Neural cell (in vitro differentiated cells): Measurements from ENCODE around the gene GALNT16. TPM values are rescaled to one million over a fixed set of nuclear protein-coding genes. Genes with fewer than 3 reads are reported as not detected.

Experiments
- H2AFZ ChIP-seq: fragments of 200-600, 300-800 bp; sonication (generic), shearing (Covaris generic); 2 replicates; pipeline ENCODE4 v1.6.0; 2014; ENCODE audit warnings: low read depth, mild to moderate bottlenecking, antibody characterized with exemption, low read length, moderate library complexity
- H3F3A ChIP-seq: fragments of 200-600 bp; shearing (Covaris generic); 2 replicates; pipeline ENCODE4 v1.6.1; 2016; ENCODE audit warnings: mild to moderate bottlenecking, moderate library complexity, mixed read lengths, antibody characterized with exemption, low read length; ENCODE audit not compliant: insufficient read depth, poor library complexity, severe bottlenecking
- H3K27ac ChIP-seq: fragments of 200-600, 300-800 bp; sonication (generic), shearing (Covaris generic); 2 replicates; pipeline ENCODE4 v1.5.1; 2014; ENCODE audit warnings: mild to moderate bottlenecking, low read length, moderate library complexity
- H3K27me3 ChIP-seq: fragments of 300-800, 200-600 bp; sonication (generic), shearing (Covaris generic); 2 replicates; pipeline ENCODE4 v1.6.0; 2014; ENCODE audit warnings: mild to moderate bottlenecking, low read depth, low read length, moderate library complexity; ENCODE audit not compliant: insufficient read depth
- H3K36me3 ChIP-seq: fragments of 300-800, 200-600 bp; sonication (generic), shearing (Covaris generic); 2 replicates; pipeline ENCODE4 v1.5.1; 2014; ENCODE audit warnings: mild to moderate bottlenecking, antibody characterized with exemption, low read length, moderate library complexity; ENCODE audit not compliant: insufficient read depth
- H3K4me2 ChIP-seq: fragments of 300-800, 200-600 bp; sonication (generic), shearing (Covaris generic); 2 replicates; pipeline ENCODE4 v1.6.0; 2014; ENCODE audit warnings: mild to moderate bottlenecking, low read length
- H3K4me3 ChIP-seq: fragments of 300-800, 200-600 bp; sonication (generic), shearing (Covaris generic); 2 replicates; pipeline ENCODE4 v1.5.1; 2014; ENCODE audit warnings: mild to moderate bottlenecking, low read length, moderate library complexity
- H3K79me2 ChIP-seq: fragments of 200-600 bp; shearing (Covaris generic); replicated peaks from 2 replicates; pipeline ENCODE4 v1.6.0; 2014; ENCODE audit warnings: mild to moderate bottlenecking, low read length, moderate library complexity; ENCODE audit not compliant: insufficient read depth
- H3K9ac ChIP-seq: fragments of 300-800, 200-600 bp; sonication (generic), shearing (Covaris generic); 2 replicates; pipeline ENCODE4 v1.6.1; 2016; ENCODE audit warnings: mild to moderate bottlenecking, low read length, mixed read lengths
- H3K9me2 ChIP-seq: fragments of 200-600 bp; shearing (Covaris generic); 2 replicates; pipeline ENCODE4 v1.6.1; 2016; ENCODE audit warnings: mild to moderate bottlenecking, low read length, mixed read lengths; ENCODE audit not compliant: insufficient read depth
- H3K9me3 ChIP-seq: fragments of 200-600, 300-800 bp; sonication (generic), shearing (Covaris generic); 2 replicates; pipeline ENCODE4 v1.6.1; 2016; ENCODE audit warnings: mild to moderate bottlenecking, mixed run types, low read length, moderate library complexity, mixed read lengths
- H4K20me1 ChIP-seq: fragments of 200-600 bp; shearing (Covaris generic); 2 replicates; pipeline ENCODE4 v1.6.1; 2016; ENCODE audit warnings: mild to moderate bottlenecking, mixed run types; ENCODE audit not compliant: insufficient read depth
- EP300 ChIP-seq: fragments of 450-650 bp; conservative IDR thresholded peaks from 2 replicates; pipeline ENCODE4 v1.6.1; 2014; ENCODE audit warnings: antibody characterized with exemption, mild to moderate bottlenecking, moderate library complexity; ENCODE audit not compliant: poor library complexity, severe bottlenecking
- EZH2 ChIP-seq: fragments of 200-600, 300-800 bp; shearing (Covaris generic), sonication (generic); IDR thresholded peaks from 2 replicates; pipeline ENCODE4 v1.6.1; 2014; ENCODE audit warnings: antibody characterized with exemption, low read length, borderline replicate concordance, mild to moderate bottlenecking; ENCODE audit not compliant: insufficient read depth, poor library complexity, severe bottlenecking
- MXI1 ChIP-seq: fragments of 450-650 bp; conservative IDR thresholded peaks from 2 replicates; pipeline ENCODE4 v1.6.1; 2014; ENCODE audit warnings: antibody characterized with exemption, mild to moderate bottlenecking; ENCODE audit not compliant: poor library complexity, severe bottlenecking
- POLR2AphosphoS5 ChIP-seq: IDR thresholded peaks from 2 replicates; pipeline ENCODE4 v1.6.1; 2012
- RAD21 ChIP-seq: fragments of 450-650 bp; conservative IDR thresholded peaks from 2 replicates; pipeline ENCODE4 v1.6.1; 2014; ENCODE audit warnings: antibody characterized with exemption, mild to moderate bottlenecking, moderate library complexity
- SMC3 ChIP-seq: fragments of 450-650 bp; conservative IDR thresholded peaks from 2 replicates; pipeline ENCODE4 v1.6.1; 2014; ENCODE audit warnings: antibody characterized with exemption, mild to moderate bottlenecking, moderate library complexity; ENCODE audit not compliant: poor library complexity
- TAF1 ChIP-seq: IDR thresholded peaks from 2 replicates; pipeline ENCODE4 v1.6.1; 2012; ENCODE audit warnings: low read depth
- polyA plus RNA-seq: library from polyadenylated mRNA; depleted of rRNA; stranded (reverse); fragments of >200 nt; gene quantifications from 2 replicates; pipeline ENCODE4 v1.2.3, GENCODE V29; 2014
- TF ChIP-seq, protein P1 (sequence below): IDR thresholded peaks from 2 replicates; pipeline ENCODE4 v1.6.1; 2012; ENCODE audit warnings: borderline replicate concordance
- TF ChIP-seq, protein P2 (sequence below): fragments of 450-650 bp; IDR thresholded peaks from 2 replicates; pipeline ENCODE4 v1.5.1; 2014; ENCODE audit warnings: antibody characterized with exemption, mild to moderate bottlenecking, moderate library complexity; ENCODE audit not compliant: poor library complexity, severe bottlenecking

The GALNT16 gene
- polyA plus RNA-seq, 1 donor from 2014 or later: 23.8 TPM

DNA sequence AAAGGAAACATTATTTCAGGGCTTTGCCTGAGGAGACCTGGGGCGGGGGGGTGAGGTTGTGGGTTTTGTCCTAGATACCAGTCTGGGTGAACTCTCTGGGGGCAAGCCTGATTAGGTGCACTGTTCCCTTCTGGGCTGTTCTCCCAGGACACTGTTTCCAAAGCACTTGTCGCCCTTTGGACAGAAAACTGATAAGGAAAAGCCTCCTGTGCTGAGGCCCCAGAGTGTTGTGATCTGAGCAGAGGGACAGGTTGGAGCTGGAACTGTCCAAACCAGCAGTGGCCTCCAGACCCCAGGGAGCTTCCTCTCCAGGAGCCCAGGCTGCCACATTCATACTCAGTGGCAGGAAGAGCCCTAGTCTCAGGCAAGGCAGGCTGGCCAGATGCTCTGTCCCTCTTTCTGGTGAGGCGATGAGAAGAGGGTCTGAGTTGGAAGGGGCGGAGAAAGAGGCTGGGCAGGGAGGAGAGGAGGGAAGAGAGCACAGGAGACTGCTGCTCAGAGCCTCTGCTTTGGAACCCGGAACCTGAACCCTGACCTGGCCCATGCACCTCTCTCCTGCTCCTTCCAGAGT is 1.9 kb downstream of the GALNT16 start:
- Histone ChIP-seq H3K27me3 (no peaks in the 10 kb centered on the region), H3K27ac (no peak overlapping the region), H3K9me2 (no peaks in the 10 kb centered on the region), H3K79me2 (peaks cover 13% of the 10 kb centered on the region), H4K20me1 (no peaks in the 10 kb centered on the region), H3K9ac (peak overlapping the region; percentile 78), H3K4me3 (peak overlapping the region; percentile 92), H2AFZ (no peak overlapping the region), H3K36me3 (no peaks in the 10 kb centered on the region), H3F3A (peaks cover 4% of the 10 kb centered on the region), H3K9me3 (no peaks in the 10 kb centered on the region), H3K4me2 (peak overlapping the region; percentile 55)
- TF ChIP-seq, protein P1, sequence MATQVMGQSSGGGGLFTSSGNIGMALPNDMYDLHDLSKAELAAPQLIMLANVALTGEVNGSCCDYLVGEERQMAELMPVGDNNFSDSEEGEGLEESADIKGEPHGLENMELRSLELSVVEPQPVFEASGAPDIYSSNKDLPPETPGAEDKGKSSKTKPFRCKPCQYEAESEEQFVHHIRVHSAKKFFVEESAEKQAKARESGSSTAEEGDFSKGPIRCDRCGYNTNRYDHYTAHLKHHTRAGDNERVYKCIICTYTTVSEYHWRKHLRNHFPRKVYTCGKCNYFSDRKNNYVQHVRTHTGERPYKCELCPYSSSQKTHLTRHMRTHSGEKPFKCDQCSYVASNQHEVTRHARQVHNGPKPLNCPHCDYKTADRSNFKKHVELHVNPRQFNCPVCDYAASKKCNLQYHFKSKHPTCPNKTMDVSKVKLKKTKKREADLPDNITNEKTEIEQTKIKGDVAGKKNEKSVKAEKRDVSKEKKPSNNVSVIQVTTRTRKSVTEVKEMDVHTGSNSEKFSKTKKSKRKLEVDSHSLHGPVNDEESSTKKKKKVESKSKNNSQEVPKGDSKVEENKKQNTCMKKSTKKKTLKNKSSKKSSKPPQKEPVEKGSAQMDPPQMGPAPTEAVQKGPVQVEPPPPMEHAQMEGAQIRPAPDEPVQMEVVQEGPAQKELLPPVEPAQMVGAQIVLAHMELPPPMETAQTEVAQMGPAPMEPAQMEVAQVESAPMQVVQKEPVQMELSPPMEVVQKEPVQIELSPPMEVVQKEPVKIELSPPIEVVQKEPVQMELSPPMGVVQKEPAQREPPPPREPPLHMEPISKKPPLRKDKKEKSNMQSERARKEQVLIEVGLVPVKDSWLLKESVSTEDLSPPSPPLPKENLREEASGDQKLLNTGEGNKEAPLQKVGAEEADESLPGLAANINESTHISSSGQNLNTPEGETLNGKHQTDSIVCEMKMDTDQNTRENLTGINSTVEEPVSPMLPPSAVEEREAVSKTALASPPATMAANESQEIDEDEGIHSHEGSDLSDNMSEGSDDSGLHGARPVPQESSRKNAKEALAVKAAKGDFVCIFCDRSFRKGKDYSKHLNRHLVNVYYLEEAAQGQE: no peak
- TF ChIP-seq EP300 (no peak), EZH2 (no peak), MXI1 (no peak), TAF1 (no peak), SMC3 (no peak), POLR2AphosphoS5 (no peak)
- TF ChIP-seq, protein P2, sequence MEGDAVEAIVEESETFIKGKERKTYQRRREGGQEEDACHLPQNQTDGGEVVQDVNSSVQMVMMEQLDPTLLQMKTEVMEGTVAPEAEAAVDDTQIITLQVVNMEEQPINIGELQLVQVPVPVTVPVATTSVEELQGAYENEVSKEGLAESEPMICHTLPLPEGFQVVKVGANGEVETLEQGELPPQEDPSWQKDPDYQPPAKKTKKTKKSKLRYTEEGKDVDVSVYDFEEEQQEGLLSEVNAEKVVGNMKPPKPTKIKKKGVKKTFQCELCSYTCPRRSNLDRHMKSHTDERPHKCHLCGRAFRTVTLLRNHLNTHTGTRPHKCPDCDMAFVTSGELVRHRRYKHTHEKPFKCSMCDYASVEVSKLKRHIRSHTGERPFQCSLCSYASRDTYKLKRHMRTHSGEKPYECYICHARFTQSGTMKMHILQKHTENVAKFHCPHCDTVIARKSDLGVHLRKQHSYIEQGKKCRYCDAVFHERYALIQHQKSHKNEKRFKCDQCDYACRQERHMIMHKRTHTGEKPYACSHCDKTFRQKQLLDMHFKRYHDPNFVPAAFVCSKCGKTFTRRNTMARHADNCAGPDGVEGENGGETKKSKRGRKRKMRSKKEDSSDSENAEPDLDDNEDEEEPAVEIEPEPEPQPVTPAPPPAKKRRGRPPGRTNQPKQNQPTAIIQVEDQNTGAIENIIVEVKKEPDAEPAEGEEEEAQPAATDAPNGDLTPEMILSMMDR: no peak

GRCh38 chr14:69262516-69262915 is 2.6 kb downstream of the GALNT16 start:
- Histone ChIP-seq H3F3A (peaks cover 4% of the 10 kb centered on the region), H3K27ac (no peak overlapping the region), H3K36me3 (no peaks in the 10 kb centered on the region), H3K9me3 (no peaks in the 10 kb centered on the region), H3K9ac (no peak overlapping the region), H3K9me2 (no peaks in the 10 kb centered on the region), H4K20me1 (no peaks in the 10 kb centered on the region), H3K4me3 (peak overlapping the region; percentile 92), H3K27me3 (no peaks in the 10 kb centered on the region), H2AFZ (no peak overlapping the region), H3K4me2 (peak overlapping the region; percentile 55), H3K79me2 (peaks cover 13% of the 10 kb centered on the region)
- no peak for TF ChIP-seq POLR2AphosphoS5
- no peak for TF ChIP-seq SMC3
- TF ChIP-seq RAD21: no peak
- TF ChIP-seq EZH2: no peak
- no peak for TF ChIP-seq EP300
- TF ChIP-seq MXI1: no peak
